ENCODE measurements around the gene SPATS2L. TPM values are rescaled to one million over a fixed set of nuclear protein-coding genes. Genes with fewer than 3 reads are reported as not detected.

SPATS2L gene
- total and polyA plus RNA-seq, 2 of the 13 experiments (the other 11 are each of a cell fraction or from before 2014, with no cell fraction given): 154 to 212 TPM

DNA sequence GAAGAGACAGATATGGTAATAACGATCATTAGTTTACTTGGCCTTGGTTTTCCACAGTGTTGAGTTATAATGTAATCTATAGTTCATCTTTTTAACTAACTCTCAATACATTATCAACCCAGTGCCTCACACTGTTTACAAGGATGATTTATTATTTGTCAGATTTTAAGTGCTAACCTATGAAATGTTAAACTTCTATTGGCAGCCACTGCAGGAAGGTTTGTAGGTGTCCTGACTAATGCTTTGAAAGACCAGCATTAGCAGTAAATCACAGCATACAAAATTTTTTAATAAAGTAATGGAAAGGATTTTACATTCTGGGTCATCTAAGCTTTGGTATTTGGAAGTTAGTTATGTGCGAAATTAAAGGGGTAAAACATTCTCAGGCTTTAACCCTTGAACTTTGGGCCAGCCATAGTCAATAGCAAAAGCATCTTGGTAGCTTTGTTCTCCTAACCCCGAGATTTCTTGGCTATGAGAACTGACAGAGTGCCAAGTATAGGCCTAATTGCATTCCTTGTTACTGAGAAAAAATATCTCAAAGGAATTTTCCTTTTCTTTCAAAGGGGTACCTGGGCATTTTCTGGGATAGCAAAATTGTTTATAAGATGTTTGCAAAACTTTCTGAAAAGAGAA is 30.6 kb downstream of the SPATS2L start (continued):
- TF ChIP-seq AFF4 (CRISPR knock-in tag; IDR thresholded peaks at IDR 0.05): no peak

GRCh38 chr2:200337621-200338020 is 31.1 kb downstream of the SPATS2L start:
- H3K4me3 ChIP-seq (replicated peaks in 1 of 3; ENCODE audit: insufficient read depth in 1 of 3, low read depth in 2 of 3, low read length in 3 of 3): no peak overlapping the region
- ATAC-seq (no peak; the same call in 2 of the 3 replicates), DNase-seq (ENCODE audit: low spot score) (no peak), FAIRE-seq (no peak)
- peaks cover 68% of the 10 kb centered on the region for H4K20me1 ChIP-seq (ENCODE audit: insufficient read depth, low read length)
- H3K9me3 ChIP-seq (ENCODE audit: low read length): no peaks in the 10 kb centered on the region
- POLR2A ChIA-PET: interaction anchor here (1.3 kb wide), 1 partner anchor 10 kb away, joined by 3 read pairs; no protein-coding TSS in a partner anchor
- CTCF ChIA-PET (ENCODE audit: low intra/inter-chr PET ratio, low total read pairs): no interaction called here
- WGBS (ENCODE audit: low lambda C conversion rate): 82% methylated on average over 2 of the region's 2 CpGs
- no peak overlapping the region for H3K9ac ChIP-seq (ENCODE audit: insufficient read depth, low read depth, low read length)
- H3K4me2 ChIP-seq (ENCODE audit: low read depth, low read length): no peak overlapping the region
- intact Hi-C loops (cut with micrococcal nuclease; ENCODE audit: unreplicated experiment) (no loop called here), in situ Hi-C loops (cut with HindIII; ENCODE audit: extremely low pct_ligation_motif_present, low pct_unique_long_range_greater_than_20kb) (no loop called here)
- no TSS peak for BruUV-seq (replicated peaks)
- H3K27me3 ChIP-seq (ENCODE audit: control insufficient read depth in 1 of 2, insufficient read depth in 2 of 2, low read length in 2 of 2): no peaks in the 10 kb centered on the region
- no peak overlapping the region for H3K27ac ChIP-seq (ENCODE audit: extremely low read length, insufficient read depth, low read length)
- peaks cover 62% of the 10 kb centered on the region for H3K4me1 ChIP-seq (ENCODE audit: insufficient read depth, low read length)
- TF ChIP-seq, protein P1, sequence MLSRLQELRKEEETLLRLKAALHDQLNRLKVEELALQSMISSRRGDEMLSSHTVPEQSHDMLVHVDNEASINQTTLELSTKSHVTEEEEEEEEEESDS (CRISPR knock-in tag; IDR thresholded peaks at IDR 0.05; ENCODE audit: borderline replicate concordance): no peak
- TF ChIP-seq RBM22 (optimal IDR thresholded peaks at IDR 0.05; ENCODE audit: low read length) (peak; percentile 49), ESRRA (CRISPR knock-in tag; IDR thresholded peaks at IDR 0.05; ENCODE audit: low read depth) (no peak)
- H2AFZ ChIP-seq (ENCODE audit: low read length): no peak overlapping the region
- H3K36me3 ChIP-seq (replicated peaks in 1 of 2; ENCODE audit: control insufficient read depth in 1 of 2, insufficient read depth in 2 of 2, low read length in 2 of 2): peaks cover 9 to 35% of the 10 kb centered on the region in 2 experiments; a peak in 3 of 5 replicates
- H3K79me2 ChIP-seq (ENCODE audit: insufficient read depth, low read length): peaks cover 86% of the 10 kb centered on the region
